Neural progenitor cell (in vitro differentiated cells): Measurements from ENCODE around the gene INKA1. TPM values are rescaled to one million over a fixed set of nuclear protein-coding genes. Genes with fewer than 3 reads are reported as not detected.

Experiments
- DNase-seq: peaks from one replicate; pipeline ENCODE4 v3.0.0-alpha.2; 2016; ENCODE audit warnings: low spot score
- H2AFZ ChIP-seq: fragments of 200-600 bp; sonication (generic); replicated peaks from 2 replicates; pipeline ENCODE4 v1.6.1; 2016; ENCODE audit warnings: antibody characterized with exemption
- H3F3A ChIP-seq: fragments of 200-600 bp; sonication (generic); 2 replicates; pipeline ENCODE4 v1.6.1; 2016; ENCODE audit warnings: antibody characterized with exemption, low read depth
- H3K27ac ChIP-seq: fragments of 200-600 bp; sonication (generic); 2 replicates; pipeline ENCODE4 v1.5.1; 2016; ENCODE audit warnings: mild to moderate bottlenecking
- H3K27me3 ChIP-seq: fragments of 200-600 bp; sonication (generic); 2 replicates; pipeline ENCODE4 v1.6.1; 2016; ENCODE audit warnings: mild to moderate bottlenecking, moderate library complexity
- H3K36me3 ChIP-seq: fragments of 200-600 bp; sonication (generic); 2 replicates; pipeline ENCODE4 v1.5.1; 2016
- H3K4me1 ChIP-seq: fragments of 200-600 bp; sonication (generic); 2 replicates; pipeline ENCODE4 v1.6.1; 2016; ENCODE audit warnings: mixed run types
- H3K4me2 ChIP-seq: fragments of 200-600 bp; sonication (generic); 2 replicates; pipeline ENCODE4 v1.6.1; 2016
- H3K4me3 ChIP-seq: fragments of 200-600 bp; sonication (generic); 2 replicates; pipeline ENCODE4 v1.5.1; 2016
- H3K79me2 ChIP-seq: fragments of 200-600 bp; sonication (generic); 2 replicates; pipeline ENCODE4 v1.6.1; 2016; ENCODE audit warnings: low read depth
- H3K9ac ChIP-seq: fragments of 200-600 bp; sonication (generic); 2 replicates; pipeline ENCODE4 v1.6.1; 2016
- H3K9me3 ChIP-seq: fragments of 200-600 bp; sonication (generic); 2 replicates; pipeline ENCODE4 v1.5.1; 2016; ENCODE audit warnings: low read depth
- H4K20me1 ChIP-seq: fragments of 200-600 bp; sonication (generic); 2 replicates; pipeline ENCODE4 v1.6.1; 2016; ENCODE audit warnings: low read depth
- H3K27ac Mint-ChIP-seq: 3 replicates; pipeline ENCODE4 v1.8.0; 2021; ENCODE audit warnings: mixed read lengths
- H3K27me3 Mint-ChIP-seq: 2 replicates; pipeline ENCODE4 v1.8.0; 2022; ENCODE audit warnings: low read depth, mild to moderate bottlenecking, inconsistent platforms, moderate library complexity, mixed read lengths; ENCODE audit not compliant: insufficient read depth
- H3K36me3 Mint-ChIP-seq: 3 replicates; pipeline ENCODE4 v1.8.0; 2021; ENCODE audit warnings: mixed read lengths
- H3K4me1 Mint-ChIP-seq: 3 replicates; pipeline ENCODE4 v1.8.0; 2021; ENCODE audit warnings: mixed read lengths
- H3K4me3 Mint-ChIP-seq: 3 replicates; pipeline ENCODE4 v1.8.0; 2021; ENCODE audit warnings: mild to moderate bottlenecking, moderate library complexity, mixed read lengths
- H3K9me3 Mint-ChIP-seq: 3 replicates; pipeline ENCODE4 v1.8.0; 2020; ENCODE audit warnings: mixed read lengths
- EZH2 ChIP-seq: fragments of 200-600 bp; sonication (generic); IDR thresholded peaks from 2 replicates; pipeline ENCODE4 v1.6.1; 2017; ENCODE audit warnings: antibody characterized with exemption, mild to moderate bottlenecking, moderate library complexity
- EZH2phosphoT487 ChIP-seq: fragments of 200-600 bp; sonication (generic); IDR thresholded peaks from 2 replicates; pipeline ENCODE4 v1.6.1; 2017; ENCODE audit warnings: antibody characterized with exemption
- total RNA-seq: library from RNA; depleted of rRNA; stranded (reverse); fragments of >200 nt; gene quantifications from 2 replicates; pipeline ENCODE4 v1.2.3, GENCODE V29; 2015; ENCODE audit warnings: low replicate concordance
- TF ChIP-seq, protein P1 (sequence below): fragments of 200-600 bp; sonication (generic); IDR thresholded peaks from 2 replicates; pipeline ENCODE4 v1.5.1; 2017; ENCODE audit warnings: antibody characterized with exemption, mild to moderate bottlenecking

Gene INKA1
- total RNA-seq, 1 donor from 2014 or later: not detected

GRCh38 chr3:49805367-49805782 is 2.3 kb downstream of the INKA1 start:
- Mint-ChIP-seq H3K4me1 (peaks cover 18% of the 10 kb centered on the region), H3K4me3 (peak overlapping the region; percentile 51)
- no peak overlapping the region for H3K27ac ChIP-seq

GRCh38 chr3:49805897-49806701 is 3.0 kb downstream of the INKA1 start:
- Histone ChIP-seq H3K27me3 (peaks cover 37% of the 10 kb centered on the region), H3K4me2 (no peak overlapping the region), H3K9ac (no peak overlapping the region), H3K79me2 (no peaks in the 10 kb centered on the region), H4K20me1 (peaks cover 3% of the 10 kb centered on the region), H3K9me3 (no peaks in the 10 kb centered on the region), H3K4me3 (no peak overlapping the region), H3K27ac (no peak overlapping the region), H3F3A (peaks cover 18% of the 10 kb centered on the region), H3K36me3 (no peaks in the 10 kb centered on the region), H3K4me1 (peaks cover 22% of the 10 kb centered on the region), H2AFZ (no peak overlapping the region)
- DNase-seq: no peak
- Mint-ChIP-seq H3K4me1 (peaks cover 18% of the 10 kb centered on the region), H3K4me3 (no peak overlapping the region), H3K27me3 (peaks cover 22% of the 10 kb centered on the region), H3K36me3 (no peaks in the 10 kb centered on the region), H3K9me3 (no peaks in the 10 kb centered on the region), H3K27ac (no peak overlapping the region)
- TF ChIP-seq, protein P1, sequence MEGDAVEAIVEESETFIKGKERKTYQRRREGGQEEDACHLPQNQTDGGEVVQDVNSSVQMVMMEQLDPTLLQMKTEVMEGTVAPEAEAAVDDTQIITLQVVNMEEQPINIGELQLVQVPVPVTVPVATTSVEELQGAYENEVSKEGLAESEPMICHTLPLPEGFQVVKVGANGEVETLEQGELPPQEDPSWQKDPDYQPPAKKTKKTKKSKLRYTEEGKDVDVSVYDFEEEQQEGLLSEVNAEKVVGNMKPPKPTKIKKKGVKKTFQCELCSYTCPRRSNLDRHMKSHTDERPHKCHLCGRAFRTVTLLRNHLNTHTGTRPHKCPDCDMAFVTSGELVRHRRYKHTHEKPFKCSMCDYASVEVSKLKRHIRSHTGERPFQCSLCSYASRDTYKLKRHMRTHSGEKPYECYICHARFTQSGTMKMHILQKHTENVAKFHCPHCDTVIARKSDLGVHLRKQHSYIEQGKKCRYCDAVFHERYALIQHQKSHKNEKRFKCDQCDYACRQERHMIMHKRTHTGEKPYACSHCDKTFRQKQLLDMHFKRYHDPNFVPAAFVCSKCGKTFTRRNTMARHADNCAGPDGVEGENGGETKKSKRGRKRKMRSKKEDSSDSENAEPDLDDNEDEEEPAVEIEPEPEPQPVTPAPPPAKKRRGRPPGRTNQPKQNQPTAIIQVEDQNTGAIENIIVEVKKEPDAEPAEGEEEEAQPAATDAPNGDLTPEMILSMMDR: no peak
- TF ChIP-seq EZH2phosphoT487: no peak
- no peak for TF ChIP-seq EZH2

More at GRCh38 chr3:49805367-49805782, 2.3 kb downstream of the INKA1 start:
- Histone ChIP-seq H3K9ac (no peak overlapping the region), H3K9me3 (no peaks in the 10 kb centered on the region), H3K36me3 (no peaks in the 10 kb centered on the region), H3K79me2 (no peaks in the 10 kb centered on the region), H3F3A (peaks cover 18% of the 10 kb centered on the region), H3K27me3 (peaks cover 40% of the 10 kb centered on the region), H2AFZ (no peak overlapping the region), H3K4me3 (no peak overlapping the region), H3K4me2 (no peak overlapping the region), H3K4me1 (peaks cover 22% of the 10 kb centered on the region), H4K20me1 (peaks cover 3% of the 10 kb centered on the region)
- Mint-ChIP-seq H3K27ac (no peak overlapping the region), H3K27me3 (peaks cover 24% of the 10 kb centered on the region), H3K9me3 (no peaks in the 10 kb centered on the region), H3K36me3 (no peaks in the 10 kb centered on the region)
- DNase-seq: no peak
- TF ChIP-seq, protein P1: no peak

DNA sequence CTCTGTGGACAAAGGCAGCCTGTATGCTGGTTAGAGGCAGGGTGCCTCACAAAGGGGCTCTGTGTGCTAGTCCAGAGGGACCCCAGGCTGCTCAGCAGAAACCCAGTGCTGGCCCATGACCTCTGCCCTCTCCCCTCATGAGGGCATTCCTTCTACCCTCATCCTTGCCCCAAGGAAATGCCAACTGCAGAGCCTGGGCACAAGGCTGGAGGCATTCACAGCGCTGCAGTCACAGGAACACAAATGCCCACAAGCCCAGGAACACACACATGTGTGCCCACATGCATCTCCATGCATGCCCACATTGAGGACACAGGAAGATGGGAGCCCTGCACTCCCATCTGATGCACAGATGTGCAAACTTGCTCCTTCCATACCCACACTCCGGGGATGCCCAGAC is 3.8 kb downstream of the INKA1 start:
- Histone ChIP-seq H3K4me2 (no peak overlapping the region), H3K9ac (no peak overlapping the region), H3K4me1 (peaks cover 15% of the 10 kb centered on the region), H2AFZ (no peak overlapping the region), H3K79me2 (no peaks in the 10 kb centered on the region), H3K36me3 (no peaks in the 10 kb centered on the region), H3K27ac (no peak overlapping the region), H3F3A (peaks cover 11% of the 10 kb centered on the region), H3K4me3 (no peak overlapping the region), H3K27me3 (peaks cover 30% of the 10 kb centered on the region), H4K20me1 (peaks cover 3% of the 10 kb centered on the region), H3K9me3 (no peaks in the 10 kb centered on the region)
- Mint-ChIP-seq H3K27ac (peak overlapping the region; percentile 50), H3K4me1 (peaks cover 18% of the 10 kb centered on the region), H3K9me3 (no peaks in the 10 kb centered on the region), H3K27me3 (peaks cover 14% of the 10 kb centered on the region), H3K4me3 (no peak overlapping the region), H3K36me3 (no peaks in the 10 kb centered on the region)
- TF ChIP-seq EZH2phosphoT487 (no peak), EZH2 (no peak)
- TF ChIP-seq, protein P1: no peak
- DNase-seq: no peak
